ENCODE measurements around the gene OGFOD3. TPM values are rescaled to one million over a fixed set of nuclear protein-coding genes. Genes with fewer than 3 reads are reported as not detected.

OGFOD3 gene
- total RNA-seq, 4 donors from 2014 or later = 15.0 to 44.4 (median 24.8) TPM

DNA sequence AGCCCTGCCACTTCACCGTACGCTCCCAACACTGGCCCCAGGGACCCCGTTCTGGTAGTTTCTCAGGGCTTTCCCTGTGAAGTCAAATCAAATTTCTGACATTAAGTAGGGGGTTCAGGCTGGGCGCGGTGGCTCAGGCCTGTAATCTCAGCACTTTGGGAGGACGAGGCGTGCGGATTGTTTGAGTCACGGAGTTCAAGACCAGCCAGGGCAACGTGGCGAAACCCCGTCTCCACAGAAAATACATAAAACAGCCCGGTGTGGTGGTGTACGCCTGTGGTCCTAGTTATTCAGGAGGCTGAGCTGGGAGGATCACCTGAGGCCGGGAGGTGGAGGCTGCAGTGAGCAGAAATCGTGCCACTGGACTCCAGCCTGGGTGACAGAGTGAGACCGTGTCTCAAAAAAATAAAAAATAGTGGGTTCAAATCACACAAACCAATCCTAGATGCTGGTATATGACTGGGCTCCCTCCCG, 31.5 kb upstream of the OGFOD3 start:
- peak overlapping the region; percentile 38 to 82 for H3K4me3 ChIP-seq
- intact Hi-C loops (cut with DNase I; ENCODE audit: low total_unique reads) = no loop called here
- H3K27me3 ChIP-seq = no peaks in the 10 kb centered on the region
- H3K4me1 ChIP-seq = peaks cover 0 to 4% of the 10 kb centered on the region in 2 donors
- no peak for TF ChIP-seq POLR2A (IDR thresholded peaks at IDR 0.05)
- TF ChIP-seq, protein P1, sequence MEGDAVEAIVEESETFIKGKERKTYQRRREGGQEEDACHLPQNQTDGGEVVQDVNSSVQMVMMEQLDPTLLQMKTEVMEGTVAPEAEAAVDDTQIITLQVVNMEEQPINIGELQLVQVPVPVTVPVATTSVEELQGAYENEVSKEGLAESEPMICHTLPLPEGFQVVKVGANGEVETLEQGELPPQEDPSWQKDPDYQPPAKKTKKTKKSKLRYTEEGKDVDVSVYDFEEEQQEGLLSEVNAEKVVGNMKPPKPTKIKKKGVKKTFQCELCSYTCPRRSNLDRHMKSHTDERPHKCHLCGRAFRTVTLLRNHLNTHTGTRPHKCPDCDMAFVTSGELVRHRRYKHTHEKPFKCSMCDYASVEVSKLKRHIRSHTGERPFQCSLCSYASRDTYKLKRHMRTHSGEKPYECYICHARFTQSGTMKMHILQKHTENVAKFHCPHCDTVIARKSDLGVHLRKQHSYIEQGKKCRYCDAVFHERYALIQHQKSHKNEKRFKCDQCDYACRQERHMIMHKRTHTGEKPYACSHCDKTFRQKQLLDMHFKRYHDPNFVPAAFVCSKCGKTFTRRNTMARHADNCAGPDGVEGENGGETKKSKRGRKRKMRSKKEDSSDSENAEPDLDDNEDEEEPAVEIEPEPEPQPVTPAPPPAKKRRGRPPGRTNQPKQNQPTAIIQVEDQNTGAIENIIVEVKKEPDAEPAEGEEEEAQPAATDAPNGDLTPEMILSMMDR (IDR thresholded peaks at IDR 0.05) = no peak
- DNase-seq = no peak
- peak overlapping the region; percentile 63 to 84 for H3K27ac ChIP-seq
- no peaks in the 10 kb centered on the region for H3K36me3 ChIP-seq
- H3K9me3 ChIP-seq = no peaks in the 10 kb centered on the region

DNA sequence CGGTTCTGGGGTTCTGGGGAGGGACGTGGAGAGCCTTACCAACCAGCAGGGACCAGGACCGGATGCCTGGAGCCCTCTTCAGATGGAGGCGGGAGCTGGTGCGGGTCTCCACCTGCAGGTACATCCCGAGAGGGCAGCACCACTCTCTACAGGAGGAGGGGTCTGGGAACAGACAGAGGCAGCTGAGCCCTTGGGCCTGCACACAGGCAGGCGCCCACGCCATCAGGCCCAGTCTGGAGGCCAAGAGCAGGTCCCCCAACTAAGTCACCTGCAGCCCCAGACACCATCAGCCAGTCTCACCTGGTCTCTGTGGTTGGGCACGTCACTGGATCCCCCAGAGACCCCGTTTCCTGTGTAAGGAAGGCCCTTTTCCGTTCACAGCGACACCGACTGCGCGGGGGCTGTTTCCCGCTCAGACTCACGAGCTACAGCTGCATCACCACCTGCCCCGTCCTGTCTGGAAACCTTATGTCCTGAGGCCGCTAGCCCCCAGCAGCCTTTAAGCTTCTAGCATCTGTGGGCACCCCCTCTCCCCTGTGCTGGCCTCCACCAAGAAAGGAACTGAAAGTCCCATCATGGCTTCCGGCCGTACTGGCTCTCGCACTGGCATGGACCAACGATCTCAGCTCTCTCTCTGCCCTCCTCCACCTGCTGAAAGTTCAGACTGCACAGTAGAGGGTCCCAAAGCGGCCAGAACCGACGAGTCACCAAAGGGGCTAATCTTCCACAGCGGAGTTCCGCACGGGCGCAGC, 30.9 kb upstream of the OGFOD3 start:
- peak overlapping the region; percentile 63 to 84 for H3K27ac ChIP-seq
- intact Hi-C loops (cut with DNase I; ENCODE audit: low total_unique reads) = no loop called here
- DNase-seq = no peak
- H3K9me3 ChIP-seq = no peaks in the 10 kb centered on the region
- no peaks in the 10 kb centered on the region for H3K27me3 ChIP-seq
- TF ChIP-seq, protein P1 (IDR thresholded peaks at IDR 0.05) = no peak
- TF ChIP-seq POLR2A (IDR thresholded peaks at IDR 0.05) = no peak
- peaks cover 0 to 4% of the 10 kb centered on the region in 2 donors for H3K4me1 ChIP-seq
- H3K36me3 ChIP-seq = no peaks in the 10 kb centered on the region
- H3K4me3 ChIP-seq = peak overlapping the region; percentile 38 to 82

DNA sequence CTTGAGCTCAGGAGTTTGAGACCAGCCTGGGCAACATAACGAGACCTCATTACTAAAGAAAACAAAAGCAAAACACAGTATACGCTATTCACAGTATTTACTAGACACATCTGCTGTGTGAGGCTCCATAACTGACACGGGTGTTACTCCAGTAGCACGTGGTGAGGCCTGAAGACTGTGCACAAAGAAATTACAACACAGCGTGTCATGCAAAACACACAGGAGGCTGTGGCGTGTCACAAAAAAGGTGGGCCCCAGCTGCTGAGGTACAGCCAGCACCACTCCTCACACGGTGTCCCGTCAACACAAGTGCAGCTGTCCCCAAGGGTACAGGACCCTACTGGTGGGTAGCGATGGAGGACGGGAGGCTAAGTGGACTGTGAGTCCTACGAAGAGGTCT, 29.5 kb upstream of the OGFOD3 start:
- no peak overlapping the region for H3K4me3 ChIP-seq
- no peak overlapping the region for H3K27ac ChIP-seq
- no peaks in the 10 kb centered on the region for H3K36me3 ChIP-seq
- H3K9me3 ChIP-seq = no peaks in the 10 kb centered on the region
- intact Hi-C loops (cut with DNase I; ENCODE audit: low total_unique reads) = no loop called here
- DNase-seq = no peak
- peaks cover 0 to 4% of the 10 kb centered on the region in 2 donors for H3K4me1 ChIP-seq
- H3K27me3 ChIP-seq = no peaks in the 10 kb centered on the region
- TF ChIP-seq, protein P1 (IDR thresholded peaks at IDR 0.05) = no peak
- no peak for TF ChIP-seq POLR2A (IDR thresholded peaks at IDR 0.05)

DNA sequence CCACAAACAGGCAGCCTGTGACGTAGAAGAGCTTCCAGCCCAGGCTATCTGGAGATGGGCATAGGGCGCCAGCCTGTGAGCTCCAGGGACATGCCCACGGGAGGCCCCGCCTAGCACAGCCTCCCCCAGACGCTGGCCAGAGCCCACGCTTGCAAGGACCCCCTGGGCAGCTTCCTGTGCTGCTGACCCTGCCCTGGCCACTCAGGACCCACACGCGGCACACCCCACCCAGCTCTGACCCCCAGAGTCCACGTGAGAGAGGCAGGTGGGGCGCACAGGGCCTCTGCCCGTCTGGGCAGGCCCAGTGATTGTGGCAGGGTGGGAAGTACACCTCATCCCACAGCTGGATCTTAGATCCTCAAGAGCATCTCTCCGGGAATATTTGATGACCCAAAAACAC, 28.3 kb upstream of the OGFOD3 start:
- H3K27me3 ChIP-seq = no peaks in the 10 kb centered on the region
- no peak overlapping the region for H3K27ac ChIP-seq
- H3K9me3 ChIP-seq = no peaks in the 10 kb centered on the region
- intact Hi-C loops (cut with DNase I; ENCODE audit: low total_unique reads) = no loop called here
- no peak overlapping the region for H3K4me3 ChIP-seq
- no peak for TF ChIP-seq POLR2A (IDR thresholded peaks at IDR 0.05)
- TF ChIP-seq, protein P1 (IDR thresholded peaks at IDR 0.05) = no peak
- H3K4me1 ChIP-seq = peaks cover 0 to 4% of the 10 kb centered on the region in 2 donors
- no peaks in the 10 kb centered on the region for H3K36me3 ChIP-seq
- no peak for DNase-seq

DNA sequence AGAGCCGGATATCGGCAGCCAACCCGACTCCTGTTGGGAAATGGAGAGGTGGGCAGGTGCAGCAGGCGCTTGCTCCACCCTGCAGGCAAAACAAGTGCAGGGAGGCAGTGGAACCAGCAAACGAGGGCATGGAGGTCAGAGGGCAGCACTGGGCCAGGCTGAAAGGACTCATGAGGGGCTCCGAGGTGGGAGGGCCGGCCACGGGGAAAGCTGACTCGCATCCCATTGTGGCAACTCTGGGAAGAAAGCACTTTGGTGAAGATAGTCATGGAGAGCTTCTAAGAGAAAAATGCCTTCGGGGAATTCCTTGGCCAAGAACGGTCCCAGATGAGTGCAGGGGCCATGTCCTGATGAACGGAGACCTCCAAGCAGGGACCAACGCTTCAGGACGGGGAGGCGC, 27.7 kb upstream of the OGFOD3 start:
- Histone ChIP-seq H3K9me3 (no peaks in the 10 kb centered on the region), H3K27ac (no peak overlapping the region), H3K27me3 (no peaks in the 10 kb centered on the region), H3K4me3 (no peak overlapping the region), H3K36me3 (no peaks in the 10 kb centered on the region), H3K4me1 (peaks cover 0 to 4% of the 10 kb centered on the region in 2 donors)
- intact Hi-C loops (cut with DNase I; ENCODE audit: low total_unique reads) = no loop called here
- DNase-seq = no peak
- TF ChIP-seq POLR2A (IDR thresholded peaks at IDR 0.05) = no peak
- TF ChIP-seq, protein P1 (IDR thresholded peaks at IDR 0.05) = no peak
